K562 (cell line): Measurements from ENCODE around the gene CRABP2. TPM values are rescaled to one million over a fixed set of nuclear protein-coding genes. Genes with fewer than 3 reads are reported as not detected.

ENCODE experiments used
- CHCHD3 ChIP-seq: fragments of 250-450 bp; sonication (Bioruptor Pico); IDR thresholded peaks from 2 replicates; pipeline ENCODE4 v2.1.2; 2022; ENCODE audit warnings: mild to moderate bottlenecking
- CHD1 ChIP-seq: fragments of 200-600 bp; sonication (generic); IDR thresholded peaks from one replicate; pipeline ENCODE4 v1.6.1; 2012; ENCODE audit warnings: mild to moderate bottlenecking, moderate library complexity, low read length, inconsistent platforms
- CXXC5 ChIP-seq: fragments of 250-450 bp; sonication (Bioruptor Pico); IDR thresholded peaks from 2 replicates; pipeline ENCODE4 v1.8.0; 2022; ENCODE audit warnings: inconsistent platforms, mild to moderate bottlenecking, moderate library complexity
- E2F3 ChIP-seq: fragments of 250-450 bp; sonication (Bioruptor Pico); IDR thresholded peaks from 2 replicates; pipeline ENCODE4 v1.4.0; 2020; ENCODE audit warnings: mild to moderate bottlenecking
- JUNB ChIP-seq: fragments of 450-650 bp; formaldehyde crosslinking; conservative IDR thresholded peaks from 2 replicates; pipeline ENCODE4 v1.4.0; 2020; ENCODE audit warnings: mild to moderate bottlenecking
- KDM1A ChIP-seq, 2 experiments: fragments of 450-650 bp; IDR thresholded peaks; 2 replicates each; pipeline ENCODE4 v1.6.1; 2016; ENCODE audit warnings: mild to moderate bottlenecking in 2 of 2
- MEIS2 ChIP-seq: fragments of 450-650 bp; IDR thresholded peaks from 2 replicates; pipeline ENCODE4 v1.6.1; 2014; ENCODE audit warnings: mild to moderate bottlenecking; ENCODE audit not compliant: partially characterized antibody
- PCBP2 ChIP-seq: fragments of 200-400 bp; formaldehyde crosslinking; IDR thresholded peaks from 2 replicates; pipeline ENCODE4 v1.6.1; 2018; ENCODE audit warnings: low read length, low read depth, mild to moderate bottlenecking, moderate library complexity; ENCODE audit not compliant: poor library complexity, severe bottlenecking
- POLR2AphosphoS2 ChIP-seq: IDR thresholded peaks from 2 replicates; pipeline ENCODE4 v1.6.1; 2012; ENCODE audit warnings: low read length, improper control_type of control experiment
- POLR2G ChIP-seq: fragments of 200-400 bp; formaldehyde crosslinking; IDR thresholded peaks from 2 replicates; pipeline ENCODE4 v1.6.1; 2017; ENCODE audit warnings: low read depth, mild to moderate bottlenecking, antibody characterized with exemption, low read length, moderate library complexity
- SMAD3 ChIP-seq: fragments of 450-650 bp; formaldehyde crosslinking; conservative IDR thresholded peaks from 2 replicates; pipeline ENCODE4 v1.4.0; 2020; ENCODE audit warnings: mild to moderate bottlenecking
- SMARCC2 ChIP-seq: fragments of 450-650 bp; IDR thresholded peaks from 2 replicates; pipeline ENCODE4 v1.6.1; 2017; ENCODE audit warnings: antibody characterized with exemption, moderate library complexity, mild to moderate bottlenecking, low read depth
- SRSF7 ChIP-seq: fragments of 200-400 bp; formaldehyde crosslinking; optimal IDR thresholded peaks from 2 replicates; pipeline ENCODE3; 2017; ENCODE audit warnings: mild to moderate bottlenecking, low read depth, low read length
- TBP ChIP-seq: optimal IDR thresholded peaks from 2 replicates; pipeline ENCODE3; 2011; ENCODE audit warnings: low read depth, low read length, improper control_type of control experiment
- TGIF2 ChIP-seq: sonication (generic); formaldehyde crosslinking; IDR thresholded peaks from 2 replicates; pipeline ENCODE4 v1.8.1; 2022; ENCODE audit warnings: mild to moderate bottlenecking, missing genetic modification reagents, moderate library complexity
- ZBTB7A ChIP-seq: IDR thresholded peaks from 2 replicates; pipeline ENCODE4 v1.6.1; 2011; ENCODE audit warnings: low read depth, mild to moderate bottlenecking, low read length, moderate library complexity, borderline replicate concordance; ENCODE audit not compliant: control insufficient read depth
- ZBTB8A ChIP-seq: fragments of 450-650 bp; IDR thresholded peaks from 2 replicates; pipeline ENCODE4 v1.6.1; 2018; ENCODE audit warnings: mild to moderate bottlenecking, moderate library complexity; ENCODE audit not compliant: partially characterized antibody
- ZNF134 ChIP-seq: fragments of 250-450 bp; sonication (Bioruptor Pico); conservative IDR thresholded peaks from 2 replicates; pipeline ENCODE4 v1.4.0; 2020
- ZNF778 ChIP-seq: fragments of 450-650 bp; formaldehyde crosslinking; IDR thresholded peaks from 2 replicates; pipeline ENCODE4 v1.4.0; 2020; ENCODE audit warnings: mild to moderate bottlenecking, moderate library complexity
- polyA plus RNA-seq, 8 experiments: library from polyadenylated mRNA; depleted of rRNA in 4 of 8; stranded (reverse) in 5 of 8; unstranded in 3 of 8; fragments of >200 nt; fragmentation: Nextera tagmentation in 2 of 8; fragmentation: Illumina TruSeq in 1 of 8; extraction: Ambion mirVana in 2 of 8; extraction: Trizol in 1 of 8; gene quantifications; 2 replicates each; pipeline versions ENCODE4 v1.2.1 to v1.2.3, GENCODE V29; 2011 to 2014; ENCODE audit warnings: inconsistent platforms in 1 of 8, missing spikeins in 1 of 8
- total RNA-seq, 7 experiments: library from RNA; depleted of rRNA in 6 of 7; stranded (reverse); fragments of >200 nt in 6 of 7; fragmentation: Illumina TruSeq in 2 of 7; extraction: Trizol in 2 of 7; gene quantifications; 2 replicates each; pipeline versions ENCODE4 v1.2.1 to v1.2.3, GENCODE V29; 2011 to 2021; ENCODE audit warnings: low replicate concordance in 1 of 7
- TF ChIP-seq, protein P1 (sequence below): sonication (generic); formaldehyde crosslinking; IDR thresholded peaks from 2 replicates; pipeline ENCODE4 v1.8.0; 2022; ENCODE audit warnings: mild to moderate bottlenecking, missing genetic modification reagents
- TF ChIP-seq, protein P2 (sequence below): sonication (generic); formaldehyde crosslinking; IDR thresholded peaks from 2 replicates; pipeline ENCODE4 v1.8.1; 2023; ENCODE audit warnings: mild to moderate bottlenecking, missing genetic modification reagents

CRABP2 gene
- total and polyA plus RNA-seq, 9 of the 15 experiments (the other 6 are each of a cell fraction or from before 2014, with no cell fraction given): 0.30 to 2.5 (median 0.82) TPM

DNA sequence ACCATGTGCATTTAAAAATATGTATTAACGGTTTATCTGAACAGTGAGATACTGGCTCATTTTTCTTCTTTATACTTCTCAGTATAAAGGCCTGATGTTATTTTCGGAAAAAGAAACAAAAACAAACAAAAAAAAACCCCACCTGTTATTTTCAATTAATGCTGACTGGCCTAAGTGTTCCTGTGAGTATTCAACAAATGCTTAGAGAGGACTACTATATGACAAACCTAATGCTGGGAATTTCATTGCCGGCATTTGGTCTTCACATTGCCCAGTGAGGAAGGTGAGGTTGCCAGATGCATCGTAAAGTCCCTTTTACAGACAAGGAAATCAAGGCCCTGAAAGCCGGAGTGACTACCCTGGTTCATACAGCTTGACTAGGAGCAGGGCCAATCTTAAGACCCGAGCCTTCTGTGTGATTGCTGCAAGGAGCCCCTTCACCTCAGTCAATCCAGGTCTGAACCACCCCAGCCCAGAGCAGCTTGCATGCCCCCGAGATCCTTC, 34.9 kb upstream of the CRABP2 start (continued):
- TF ChIP-seq ZNF134 (CRISPR knock-in tag) (no peak), MEIS2 (no peak), ZNF778 (no peak), TBP (no peak), POLR2G (no peak), CHD1 (no peak), CXXC5 (no peak), CHCHD3 (CRISPR knock-in tag) (no peak), E2F3 (CRISPR knock-in tag) (no peak), ZBTB8A (no peak), SMARCC2 (no peak), PCBP2 (no peak), SRSF7 (no peak), SMAD3 (CRISPR knock-in tag) (no peak), TGIF2 (CRISPR knock-in tag) (no peak), JUNB (CRISPR knock-in tag) (no peak), ZBTB7A (no peak), POLR2AphosphoS2 (no peak), KDM1A (IDR thresholded peaks at IDR 0.05) (no peak)
- TF ChIP-seq, protein P1, sequence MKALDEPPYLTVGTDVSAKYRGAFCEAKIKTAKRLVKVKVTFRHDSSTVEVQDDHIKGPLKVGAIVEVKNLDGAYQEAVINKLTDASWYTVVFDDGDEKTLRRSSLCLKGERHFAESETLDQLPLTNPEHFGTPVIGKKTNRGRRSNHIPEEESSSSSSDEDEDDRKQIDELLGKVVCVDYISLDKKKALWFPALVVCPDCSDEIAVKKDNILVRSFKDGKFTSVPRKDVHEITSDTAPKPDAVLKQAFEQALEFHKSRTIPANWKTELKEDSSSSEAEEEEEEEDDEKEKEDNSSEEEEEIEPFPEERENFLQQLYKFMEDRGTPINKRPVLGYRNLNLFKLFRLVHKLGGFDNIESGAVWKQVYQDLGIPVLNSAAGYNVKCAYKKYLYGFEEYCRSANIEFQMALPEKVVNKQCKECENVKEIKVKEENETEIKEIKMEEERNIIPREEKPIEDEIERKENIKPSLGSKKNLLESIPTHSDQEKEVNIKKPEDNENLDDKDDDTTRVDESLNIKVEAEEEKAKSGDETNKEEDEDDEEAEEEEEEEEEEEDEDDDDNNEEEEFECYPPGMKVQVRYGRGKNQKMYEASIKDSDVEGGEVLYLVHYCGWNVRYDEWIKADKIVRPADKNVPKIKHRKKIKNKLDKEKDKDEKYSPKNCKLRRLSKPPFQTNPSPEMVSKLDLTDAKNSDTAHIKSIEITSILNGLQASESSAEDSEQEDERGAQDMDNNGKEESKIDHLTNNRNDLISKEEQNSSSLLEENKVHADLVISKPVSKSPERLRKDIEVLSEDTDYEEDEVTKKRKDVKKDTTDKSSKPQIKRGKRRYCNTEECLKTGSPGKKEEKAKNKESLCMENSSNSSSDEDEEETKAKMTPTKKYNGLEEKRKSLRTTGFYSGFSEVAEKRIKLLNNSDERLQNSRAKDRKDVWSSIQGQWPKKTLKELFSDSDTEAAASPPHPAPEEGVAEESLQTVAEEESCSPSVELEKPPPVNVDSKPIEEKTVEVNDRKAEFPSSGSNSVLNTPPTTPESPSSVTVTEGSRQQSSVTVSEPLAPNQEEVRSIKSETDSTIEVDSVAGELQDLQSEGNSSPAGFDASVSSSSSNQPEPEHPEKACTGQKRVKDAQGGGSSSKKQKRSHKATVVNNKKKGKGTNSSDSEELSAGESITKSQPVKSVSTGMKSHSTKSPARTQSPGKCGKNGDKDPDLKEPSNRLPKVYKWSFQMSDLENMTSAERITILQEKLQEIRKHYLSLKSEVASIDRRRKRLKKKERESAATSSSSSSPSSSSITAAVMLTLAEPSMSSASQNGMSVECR (CRISPR knock-in tag): no peak
- TF ChIP-seq, protein P2, sequence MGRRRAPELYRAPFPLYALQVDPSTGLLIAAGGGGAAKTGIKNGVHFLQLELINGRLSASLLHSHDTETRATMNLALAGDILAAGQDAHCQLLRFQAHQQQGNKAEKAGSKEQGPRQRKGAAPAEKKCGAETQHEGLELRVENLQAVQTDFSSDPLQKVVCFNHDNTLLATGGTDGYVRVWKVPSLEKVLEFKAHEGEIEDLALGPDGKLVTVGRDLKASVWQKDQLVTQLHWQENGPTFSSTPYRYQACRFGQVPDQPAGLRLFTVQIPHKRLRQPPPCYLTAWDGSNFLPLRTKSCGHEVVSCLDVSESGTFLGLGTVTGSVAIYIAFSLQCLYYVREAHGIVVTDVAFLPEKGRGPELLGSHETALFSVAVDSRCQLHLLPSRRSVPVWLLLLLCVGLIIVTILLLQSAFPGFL (CRISPR knock-in tag): no peak
